T47D (cell line): ENCODE data around the gene LIAS.

Source experiments
- DNase-seq, 2 experiments: peaks; one replicate each; pipeline versions ENCODE4 v3.0.0 to v3.0.0-alpha.2; 2011 to 2012; ENCODE audit warnings: low read depth in 1 of 2, low spot score in 1 of 2
- JUND ChIP-seq: IDR thresholded peaks from 2 replicates; pipeline ENCODE4 v1.6.1; 2012; ENCODE audit warnings: low read depth
- in situ Hi-C: cut with HindIII; loops from 2 replicates; pipeline ENCODE4 v1.10.0; 2016; ENCODE audit warnings: low sequenced_read_pairs, low pct_unique_long_range_greater_than_20kb

The LIAS gene

GRCh38 chr4:39464886-39465501, 6.1 kb downstream of the LIAS start:
- in situ Hi-C loops = no loop called here
- no peak for TF ChIP-seq JUND
- DNase-seq = no peak

- DNase-seq = no peak
- in situ Hi-C loops = no loop called here
- no peak for TF ChIP-seq JUND
These were observed 7.9 kb downstream of the LIAS start for GRCh38 chr4:39466747-39467146.

- in situ Hi-C loops = no loop called here
These were observed 8.6 kb downstream of the LIAS start for GRCh38 chr4:39467464-39467863.

GRCh38 chr4:39469429-39470077, 10.7 kb downstream of the LIAS start:
- in situ Hi-C loops = no loop called here
- no peak for TF ChIP-seq JUND
- peak in 1 of 2 experiments; percentile 63 for DNase-seq

More at GRCh38 chr4:39467464-39467863, 8.6 kb downstream of the LIAS start:
- no peak for DNase-seq
- TF ChIP-seq JUND = no peak

GRCh38 chr4:39470402-39470801, 11.5 kb downstream of the LIAS start:
- in situ Hi-C loops = no loop called here
- no peak for DNase-seq
- TF ChIP-seq JUND = no peak

GRCh38 chr4:39472396-39472795, 13.5 kb downstream of the LIAS start:
- no peak for DNase-seq
- in situ Hi-C loops = no loop called here
- TF ChIP-seq JUND = no peak

- no peak for DNase-seq
- in situ Hi-C loops = no loop called here
- no peak for TF ChIP-seq JUND
These were observed 17.5 kb downstream of the LIAS start for GRCh38 chr4:39476187-39476895.

GRCh38 chr4:39480251-39480650, 21.4 kb downstream of the LIAS start:
- in situ Hi-C loops = no loop called here
- DNase-seq = no peak
- TF ChIP-seq JUND = no peak

- DNase-seq = no peak
- no peak for TF ChIP-seq JUND
- in situ Hi-C loops = no loop called here
These were observed 22.2 kb downstream of the LIAS start for GRCh38 chr4:39480902-39481695.

GRCh38 chr4:39484582-39485272, 25.9 kb downstream of the LIAS start:
- in situ Hi-C loops = no loop called here
- no peak for TF ChIP-seq JUND
- DNase-seq = no peak

GRCh38 chr4:39486221-39486804, 27.5 kb downstream of the LIAS start:
- no peak for TF ChIP-seq JUND
- DNase-seq = no peak
- in situ Hi-C loops = no loop called here

- no peak for DNase-seq
- in situ Hi-C loops = no loop called here
- TF ChIP-seq JUND = no peak
These were observed 31.5 kb downstream of the LIAS start for GRCh38 chr4:39490322-39490721.
